Gastroesophageal sphincter (tissue), 3 donors: ENCODE measurements around the gene ABCE1.

Experiments used
- EP300 ChIP-seq: sonication (generic); formaldehyde crosslinking; IDR thresholded peaks from one replicate; pipeline ENCODE4 v1.6.1; 2017; ENCODE audit warnings: antibody characterized with exemption, mild to moderate bottlenecking
- POLR2A ChIP-seq, 2 donors: fragments of 450-650 bp; IDR thresholded peaks; one replicate each; pipeline ENCODE4 v1.6.1; 2017; ENCODE audit warnings: antibody characterized with exemption in 2 of 2, mild to moderate bottlenecking in 2 of 2, moderate library complexity in 1 of 2
- TF ChIP-seq, protein P1 (sequence below), 4 experiments: fragments of 200-600 bp in 2 of 4; fragments of 450-650 bp in 2 of 4; sonication (generic) in 1 of 4; IDR thresholded peaks; one replicate each; pipeline ENCODE4 v1.5.1; 2017 to 2019; ENCODE audit warnings: antibody characterized with exemption in 4 of 4, mild to moderate bottlenecking in 2 of 4, moderate library complexity in 2 of 4

DNA sequence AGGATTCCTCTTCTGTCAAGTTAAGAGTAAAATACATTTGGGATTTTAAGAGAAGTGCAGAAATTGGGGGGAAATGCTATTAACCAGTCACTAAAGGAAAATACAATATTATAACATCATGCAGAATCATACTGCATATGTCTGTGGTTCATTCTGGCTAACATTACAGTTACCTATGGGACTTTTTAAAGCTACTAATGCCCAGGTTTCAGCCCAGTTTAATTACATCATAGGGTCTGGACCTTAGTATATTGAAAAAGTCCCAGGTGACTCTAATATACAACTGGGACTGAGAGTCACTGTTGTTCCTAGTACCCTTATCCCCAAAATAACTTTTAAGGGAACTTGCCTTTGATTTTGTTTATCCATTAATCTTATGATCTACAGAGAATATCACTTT lies 10.0 kb downstream of the ABCE1 start:
- TF ChIP-seq, protein P1, sequence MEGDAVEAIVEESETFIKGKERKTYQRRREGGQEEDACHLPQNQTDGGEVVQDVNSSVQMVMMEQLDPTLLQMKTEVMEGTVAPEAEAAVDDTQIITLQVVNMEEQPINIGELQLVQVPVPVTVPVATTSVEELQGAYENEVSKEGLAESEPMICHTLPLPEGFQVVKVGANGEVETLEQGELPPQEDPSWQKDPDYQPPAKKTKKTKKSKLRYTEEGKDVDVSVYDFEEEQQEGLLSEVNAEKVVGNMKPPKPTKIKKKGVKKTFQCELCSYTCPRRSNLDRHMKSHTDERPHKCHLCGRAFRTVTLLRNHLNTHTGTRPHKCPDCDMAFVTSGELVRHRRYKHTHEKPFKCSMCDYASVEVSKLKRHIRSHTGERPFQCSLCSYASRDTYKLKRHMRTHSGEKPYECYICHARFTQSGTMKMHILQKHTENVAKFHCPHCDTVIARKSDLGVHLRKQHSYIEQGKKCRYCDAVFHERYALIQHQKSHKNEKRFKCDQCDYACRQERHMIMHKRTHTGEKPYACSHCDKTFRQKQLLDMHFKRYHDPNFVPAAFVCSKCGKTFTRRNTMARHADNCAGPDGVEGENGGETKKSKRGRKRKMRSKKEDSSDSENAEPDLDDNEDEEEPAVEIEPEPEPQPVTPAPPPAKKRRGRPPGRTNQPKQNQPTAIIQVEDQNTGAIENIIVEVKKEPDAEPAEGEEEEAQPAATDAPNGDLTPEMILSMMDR (IDR thresholded peaks at IDR 0.05): no peak
- TF ChIP-seq POLR2A (IDR thresholded peaks at IDR 0.05) (no peak), EP300 (no peak)
